SK-N-MC (cell line): ENCODE data around the gene IRAK1.

Experiments
- DNase-seq: peaks from one replicate; pipeline ENCODE4 v3.0.0-alpha.2; 2011; ENCODE audit warnings: low read depth, low spot score
- H3K27ac ChIP-seq: fragments of 200-600 bp; sonication (generic); 2 replicates; pipeline ENCODE4 v1.5.1; 2016; ENCODE audit warnings: mixed run types
- H3K36me3 ChIP-seq: fragments of 200-600 bp; sonication (generic); 2 replicates; pipeline ENCODE4 v1.6.1; 2017; ENCODE audit warnings: antibody characterized with exemption, low read length, mixed read lengths; ENCODE audit not compliant: insufficient read depth
- H3K4me3 ChIP-seq: fragments of 200-600 bp; sonication (generic); 2 replicates; pipeline ENCODE4 v1.5.1; 2016
- H3K9ac ChIP-seq: fragments of 200-600 bp; sonication (generic); 2 replicates; pipeline ENCODE4 v1.8.0; 2017; ENCODE audit warnings: mixed run types, mixed read lengths; ENCODE audit not compliant: insufficient read length
- H3K9me3 ChIP-seq: fragments of 200-600 bp; sonication (generic); 2 replicates; pipeline ENCODE4 v1.6.1; 2017; ENCODE audit warnings: low read depth, mild to moderate bottlenecking, antibody characterized with exemption, low read length, moderate library complexity, mixed read lengths
- EZH2 ChIP-seq: fragments of 200-600 bp; sonication (generic); IDR thresholded peaks from one replicate; pipeline ENCODE4 v1.6.1; 2017; ENCODE audit warnings: antibody characterized with exemption
- FOXP2 ChIP-seq: optimal IDR thresholded peaks from 2 replicates; pipeline ENCODE3; 2011; ENCODE audit warnings: mild to moderate bottlenecking, moderate library complexity; ENCODE audit not compliant: insufficient read depth; ENCODE audit errors: extremely low read length, control extremely low read depth
- POLR2AphosphoS5 ChIP-seq: IDR thresholded peaks from 2 replicates; pipeline ENCODE4 v1.6.1; 2012; ENCODE audit warnings: mild to moderate bottlenecking, low read depth, low read length, borderline replicate concordance

The IRAK1 gene

DNA sequence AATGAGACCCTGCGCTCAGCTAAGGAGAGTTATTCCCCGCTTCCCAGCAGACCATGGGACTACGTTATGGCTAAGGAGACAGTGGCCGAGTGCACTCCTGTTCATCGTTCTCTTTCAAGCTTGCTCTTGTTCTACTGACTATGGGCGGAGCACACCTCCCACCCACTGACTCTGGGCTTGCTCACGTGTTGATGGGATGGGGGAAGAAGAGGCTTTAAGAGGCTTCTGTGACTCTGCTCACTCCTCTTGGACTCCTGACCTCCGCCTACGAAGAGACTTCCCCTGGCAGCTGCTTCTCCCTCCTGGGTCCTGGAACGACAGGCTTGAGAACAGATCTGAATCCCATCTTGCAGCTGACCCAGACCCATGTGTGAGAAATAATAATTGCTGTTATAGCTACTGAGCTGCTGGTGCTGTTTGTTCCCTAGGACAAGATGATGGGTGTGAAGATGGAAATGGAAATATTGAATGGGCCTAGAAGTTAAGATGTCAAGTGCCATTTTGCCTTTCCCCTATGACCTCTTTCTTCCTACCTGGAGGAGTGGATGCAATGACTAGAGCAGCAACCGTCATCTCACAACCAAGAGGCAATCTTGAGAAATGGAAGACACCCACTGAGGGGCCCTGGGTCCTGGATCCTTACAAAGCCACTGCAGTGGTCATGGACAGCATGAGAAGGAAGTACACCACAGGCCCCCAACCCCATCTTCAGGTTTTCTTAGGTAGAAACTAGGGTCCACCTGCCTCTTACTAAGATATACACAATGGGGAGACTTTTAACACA is 38.7 kb upstream of the IRAK1 start:
- Histone ChIP-seq H3K27ac (no peak overlapping the region), H3K9me3 (no peaks in the 10 kb centered on the region), H3K9ac (no peak overlapping the region), H3K36me3 (no peaks in the 10 kb centered on the region; the same call in 1 of the 2 replicates), H3K4me3 (no peak overlapping the region)
- no peak for DNase-seq
- TF ChIP-seq EZH2 (no peak), FOXP2 (no peak), POLR2AphosphoS5 (no peak)

DNA sequence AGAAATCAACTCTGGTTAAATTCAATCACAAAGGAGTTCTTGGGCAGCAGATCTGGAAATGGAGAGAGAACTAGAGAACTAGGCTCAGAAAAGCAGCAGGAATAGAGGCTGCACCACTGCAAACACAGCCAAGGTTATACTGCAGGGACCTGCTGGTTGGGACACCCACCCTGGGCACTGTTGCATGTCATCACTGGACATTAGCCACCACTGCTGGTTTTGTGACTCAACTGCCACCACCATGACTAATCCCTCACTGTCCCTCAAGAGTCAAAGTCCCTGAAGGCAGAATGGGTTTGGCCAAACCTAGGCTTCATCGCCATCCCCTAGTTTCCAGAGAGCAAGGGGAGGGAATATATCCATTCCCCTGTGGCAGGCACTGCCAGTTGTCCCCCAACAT is 38.1 kb upstream of the IRAK1 start:
- Histone ChIP-seq H3K9me3 (no peaks in the 10 kb centered on the region), H3K36me3 (no peaks in the 10 kb centered on the region; the same call in 1 of the 2 replicates), H3K27ac (no peak overlapping the region), H3K4me3 (no peak overlapping the region), H3K9ac (no peak overlapping the region)
- no peak for DNase-seq
- no peak for TF ChIP-seq POLR2AphosphoS5
- no peak for TF ChIP-seq FOXP2
- TF ChIP-seq EZH2, result no peak

DNA sequence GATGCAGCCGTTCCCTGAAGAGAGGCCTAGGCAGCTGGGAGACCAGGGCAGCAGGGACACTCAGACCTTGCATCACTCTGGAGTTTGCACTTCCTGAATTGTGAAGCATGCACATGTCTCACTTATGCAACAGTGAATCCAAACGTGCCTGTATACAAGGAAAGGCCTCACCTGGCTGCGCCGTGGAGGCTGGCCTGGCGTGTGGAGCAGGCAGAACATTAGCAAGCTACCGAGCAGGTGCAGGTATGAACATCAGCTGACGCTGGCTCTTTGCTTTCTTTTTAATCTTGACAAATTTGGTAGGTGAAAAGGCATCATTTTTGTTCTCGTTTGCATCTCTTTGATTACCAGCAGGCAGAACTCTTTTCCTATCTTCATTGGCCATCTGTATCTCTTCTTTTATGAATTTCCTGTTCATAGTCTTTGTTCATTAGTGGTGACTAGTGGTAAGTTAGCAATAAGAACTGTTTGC is 37.1 kb upstream of the IRAK1 start:
- Histone ChIP-seq H3K27ac (no peak overlapping the region), H3K9ac (no peak overlapping the region), H3K4me3 (no peak overlapping the region), H3K36me3 (no peaks in the 10 kb centered on the region; the same call in 1 of the 2 replicates), H3K9me3 (no peaks in the 10 kb centered on the region)
- TF ChIP-seq EZH2, result no peak
- TF ChIP-seq FOXP2, result no peak
- no peak for TF ChIP-seq POLR2AphosphoS5
- DNase-seq, result no peak

DNA sequence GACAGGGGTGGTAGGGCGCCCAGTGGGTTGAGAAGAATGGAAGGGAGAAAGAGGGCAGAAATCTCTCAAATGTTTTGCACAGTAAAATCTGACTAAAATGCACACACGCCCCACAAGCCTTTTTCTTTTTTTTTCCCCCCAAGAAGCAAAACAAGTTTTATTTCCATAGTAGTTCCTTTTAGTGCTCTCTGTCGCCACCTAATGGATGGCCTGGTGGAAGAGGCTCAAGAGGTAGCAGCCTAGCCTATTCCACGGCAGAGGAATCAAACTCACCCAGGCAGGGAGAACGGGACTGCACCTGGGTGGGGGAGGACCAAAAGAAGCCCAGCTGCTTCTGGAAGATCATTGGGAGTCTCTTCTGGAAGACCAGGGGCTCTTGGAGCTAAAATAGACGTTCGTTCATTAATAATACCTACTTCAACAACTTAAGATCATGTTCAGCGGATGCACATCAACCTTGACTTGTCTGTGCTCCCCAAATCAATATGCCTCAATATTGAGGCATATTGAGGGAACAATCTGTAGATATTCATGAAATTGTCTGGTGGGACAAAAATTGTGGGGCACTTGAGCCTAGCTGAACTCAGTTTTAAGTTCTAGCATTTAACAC is 31.6 kb upstream of the IRAK1 start:
- H3K36me3 ChIP-seq, result no peaks in the 10 kb centered on the region
- no peak for TF ChIP-seq POLR2AphosphoS5
- no peak for TF ChIP-seq EZH2
- TF ChIP-seq FOXP2, result no peak
- peak overlapping the region; percentile 10; the same call in 1 of the 2 replicates for H3K27ac ChIP-seq
- no peak overlapping the region for H3K4me3 ChIP-seq
- no peak overlapping the region for H3K9ac ChIP-seq
- H3K9me3 ChIP-seq, result no peaks in the 10 kb centered on the region
- peak; percentile 20 for DNase-seq

DNA sequence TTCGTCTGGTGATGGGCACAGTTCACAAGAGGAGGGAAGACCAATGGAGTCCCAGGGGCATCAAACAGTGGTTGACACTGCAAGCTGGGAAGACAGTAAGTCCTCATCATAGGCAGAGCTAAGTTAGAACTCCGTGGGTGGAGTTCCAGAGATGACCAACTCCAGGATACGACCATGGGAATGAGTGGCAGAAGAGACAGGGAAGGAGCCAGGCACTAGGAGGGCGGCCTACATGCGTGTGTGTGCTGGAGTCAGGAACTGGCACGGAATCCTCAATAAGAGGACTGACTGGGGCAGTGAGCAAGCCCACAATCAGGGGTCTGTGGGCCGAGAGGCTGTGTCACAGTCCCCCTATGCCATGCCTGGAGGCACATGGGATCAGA is 30.4 kb upstream of the IRAK1 start:
- Histone ChIP-seq H3K9me3 (no peaks in the 10 kb centered on the region), H3K27ac (no peak overlapping the region), H3K9ac (no peak overlapping the region), H3K4me3 (no peak overlapping the region), H3K36me3 (no peaks in the 10 kb centered on the region)
- TF ChIP-seq FOXP2, result no peak
- TF ChIP-seq POLR2AphosphoS5, result no peak
- no peak for TF ChIP-seq EZH2
- no peak for DNase-seq

DNA sequence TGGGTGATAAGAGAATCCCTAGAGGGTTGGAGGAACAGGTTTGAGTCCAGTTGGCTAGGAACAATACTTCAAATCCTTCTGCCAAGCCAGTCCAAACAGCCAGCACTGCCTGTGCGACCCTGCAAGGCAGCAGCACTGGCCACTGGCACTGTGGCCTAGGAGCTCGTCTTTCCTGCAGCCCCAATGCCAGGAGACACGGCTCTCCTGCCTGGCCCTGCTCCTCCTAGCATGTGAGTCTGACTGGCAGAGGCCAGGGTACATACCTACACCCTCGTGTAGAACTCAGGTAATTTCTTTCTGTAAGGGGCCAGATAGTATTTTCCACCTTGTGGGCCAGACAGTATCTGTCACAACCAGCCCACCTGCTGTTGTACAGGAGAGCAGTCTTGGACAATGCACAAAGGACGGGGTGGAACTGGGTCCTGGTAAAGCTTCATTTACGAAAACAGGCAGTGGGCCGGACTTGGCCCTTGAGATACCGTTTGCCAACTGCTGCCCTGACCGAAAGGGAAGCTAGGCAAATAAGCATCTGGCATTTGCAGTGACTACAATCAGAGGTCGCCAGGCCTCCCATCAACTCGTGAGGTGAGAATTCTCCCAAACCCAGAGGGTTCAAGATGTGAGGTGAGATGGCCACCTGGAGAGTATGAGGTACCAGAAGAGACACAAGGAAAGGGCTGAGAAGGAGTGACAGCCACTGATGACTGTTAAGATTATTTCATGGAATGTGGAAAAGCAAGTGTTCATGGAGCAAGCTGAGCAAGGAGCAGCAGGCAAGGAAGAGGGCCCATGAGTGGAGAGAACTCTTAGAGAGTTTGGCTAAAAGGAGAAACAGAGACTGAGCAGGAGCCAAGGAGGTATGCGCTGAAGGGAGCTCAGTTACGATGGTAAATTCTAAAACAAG is 29.8 kb upstream of the IRAK1 start:
- TF ChIP-seq FOXP2, result no peak
- no peak for TF ChIP-seq POLR2AphosphoS5
- TF ChIP-seq EZH2, result no peak
- DNase-seq, result no peak
- no peak overlapping the region for H3K27ac ChIP-seq
- H3K36me3 ChIP-seq, result no peaks in the 10 kb centered on the region
- H3K9me3 ChIP-seq, result no peaks in the 10 kb centered on the region
- no peak overlapping the region for H3K9ac ChIP-seq
- no peak overlapping the region for H3K4me3 ChIP-seq

DNA sequence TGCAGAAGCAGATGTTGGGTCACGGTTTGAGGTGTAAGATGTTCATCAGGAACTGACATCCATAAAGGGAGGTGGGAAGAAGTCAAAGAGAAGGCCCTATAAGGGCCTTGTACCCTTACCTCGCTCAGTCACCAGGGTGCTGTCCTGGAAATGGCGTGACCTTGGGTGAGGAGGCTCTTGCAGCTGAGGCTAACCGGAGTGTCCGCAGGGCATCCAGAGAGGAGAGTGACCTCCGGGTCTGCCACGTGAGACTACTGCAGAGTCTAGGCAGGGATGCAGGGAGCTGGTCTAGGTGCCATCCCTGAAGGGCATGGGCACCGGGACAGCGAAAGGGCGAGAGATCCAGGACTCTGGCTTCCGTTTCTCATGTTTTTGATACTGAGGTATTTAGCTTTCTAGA is 28.7 kb upstream of the IRAK1 start:
- DNase-seq, result no peak
- H3K27ac ChIP-seq, result no peak overlapping the region
- no peak overlapping the region for H3K9ac ChIP-seq
- no peaks in the 10 kb centered on the region for H3K9me3 ChIP-seq
- 0 out of 2 replicates have a peak, but pooled peaks cover 3% of the 10 kb centered on the region for H3K36me3 ChIP-seq
- TF ChIP-seq FOXP2 (no peak), POLR2AphosphoS5 (no peak), EZH2 (no peak)
- no peak overlapping the region for H3K4me3 ChIP-seq
